GM12878 (cell line): ENCODE data around the gene STAG2. TPM values are rescaled to one million over a fixed set of nuclear protein-coding genes. Genes with fewer than 3 reads are reported as not detected.
A peak's percentile ranks its signal among the peaks of the same experiment; 100 is the strongest.
"Not testable (repeated sequence)": the region's sequence is repeated elsewhere in the genome, so short reads cannot be mapped to it uniquely, and the experiment has no call there.

Experiments used
- ATAC-seq: fragments of 200-7000 bp; cut with Tn5 transposase; 3 replicates; pipeline ENCODE4 v1.9.1; 2020; ENCODE audit warnings: mild to moderate bottlenecking, moderate library complexity
- BruUV-seq: library from RNA; stranded (reverse); fragments of 400-500 nt; replicated peaks from 2 replicates; lab custom pipeline; 2021; lab: Mats Ljungman, UMichigan
- CTCF ChIA-PET: fragments of 300-600 bp; sonication (Branson Sonifier 250); formaldehyde crosslinking; extraction: SDS; loops from one replicate; lab custom pipeline; 2021; ENCODE audit warnings: inconsistent platforms; lab: Yijun Ruan, JAX
- POLR2A ChIA-PET: fragments of 350-600 bp; formaldehyde crosslinking; extraction: SDS; loops from one replicate; lab custom pipeline; 2021; ENCODE audit warnings: inconsistent platforms; lab: Charles Lee
- RAD21 ChIA-PET: fragments of 300-600 bp; sonication (Branson Sonifier 250); formaldehyde crosslinking; loops from one replicate; lab custom pipeline; 2023; ENCODE audit warnings: antibody characterized with exemption; ENCODE audit not compliant: unreplicated experiment; lab: Charles Lee
- SMC1A ChIA-PET: fragments of 300-600 bp; sonication (Branson Sonifier 250); formaldehyde crosslinking; loops from one replicate; lab custom pipeline; 2023; ENCODE audit not compliant: unreplicated experiment, uncharacterized antibody; lab: Charles Lee
- DNase-seq: peaks from one replicate; pipeline ENCODE4 v3.0.0-alpha.2; 2011; ENCODE audit warnings: low read depth, low spot score
- FAIRE-seq: peaks from 3 replicates; lab custom pipeline; 2011; peaks lifted over from hg19 to GRCh38; lab: Jason Lieb, UNC
- H2AFZ ChIP-seq: 2 replicates; pipeline ENCODE4 v1.6.0; 2011; ENCODE audit warnings: low read depth, low read length, control low read depth; ENCODE audit not compliant: control insufficient read depth
- H3K27ac ChIP-seq: 2 replicates; pipeline ENCODE4 v1.5.1; 2011; ENCODE audit warnings: control low read depth; ENCODE audit not compliant: control insufficient read depth, insufficient read depth
- H3K27me3 ChIP-seq, 2 experiments: replicated peaks in 1 of 2; 2 replicates each; pipeline versions ENCODE4 v1.6.0 to v1.6.1; 2011; ENCODE audit warnings: low read length in 1 of 2; ENCODE audit not compliant: control insufficient read depth in 2 of 2, insufficient read depth in 2 of 2
- H3K36me3 ChIP-seq, 2 experiments: 2 replicates each; pipeline ENCODE4 v1.5.1; 2011; ENCODE audit warnings: low read length in 1 of 2; ENCODE audit not compliant: control insufficient read depth in 2 of 2, insufficient read depth in 2 of 2
- H3K4me1 ChIP-seq: 2 replicates; pipeline ENCODE4 v1.6.1; 2011; ENCODE audit warnings: mild to moderate bottlenecking, low read length, moderate library complexity, mixed read lengths; ENCODE audit not compliant: control insufficient read depth, insufficient read depth
- H3K4me2 ChIP-seq: 2 replicates; pipeline ENCODE4 v1.6.0; 2011; ENCODE audit warnings: control low read depth; ENCODE audit not compliant: control insufficient read depth, insufficient read depth
- H3K4me3 ChIP-seq: fragments of 200-600 bp; sonication (generic); 2 replicates; pipeline ENCODE4 v1.5.1; 2016
- H3K79me2 ChIP-seq: 2 replicates; pipeline ENCODE4 v1.6.0; 2011; ENCODE audit warnings: low read length; ENCODE audit not compliant: control insufficient read depth, insufficient read depth
- H3K9ac ChIP-seq: 2 replicates; pipeline ENCODE4 v1.8.0; 2011; ENCODE audit warnings: low read length, control low read depth, mixed read lengths; ENCODE audit not compliant: control insufficient read depth, insufficient read depth
- H3K9me3 ChIP-seq: replicated peaks from 3 replicates; pipeline ENCODE4 v1.5.1; 2011; ENCODE audit warnings: mild to moderate bottlenecking, low read length; ENCODE audit not compliant: control insufficient read depth, insufficient read depth
- H4K20me1 ChIP-seq: 2 replicates; pipeline ENCODE4 v1.6.0; 2011; ENCODE audit not compliant: control insufficient read depth, insufficient read depth
- EED ChIP-seq: sonication (generic); IDR thresholded peaks from 2 replicates; pipeline ENCODE4 v1.6.1; 2016; ENCODE audit warnings: antibody characterized with exemption, low read depth
- IRF3 ChIP-seq: fragments of 450-650 bp; IDR thresholded peaks from 2 replicates; pipeline ENCODE4 v1.6.1; 2014; ENCODE audit warnings: mild to moderate bottlenecking
- JUND ChIP-seq: IDR thresholded peaks from 2 replicates; pipeline ENCODE4 v1.6.1; 2012; ENCODE audit warnings: low read depth, mild to moderate bottlenecking, low read length, improper control_type of control experiment, moderate library complexity
- MYB ChIP-seq: fragments of 150-350 bp; IDR thresholded peaks from 2 replicates; pipeline ENCODE4 v1.6.1; 2014; ENCODE audit warnings: mild to moderate bottlenecking, low read depth, low read length, borderline replicate concordance
- NBN ChIP-seq: fragments of 450-650 bp; IDR thresholded peaks from 2 replicates; pipeline ENCODE4 v1.6.1; 2016
- NR2F1 ChIP-seq: fragments of 450-650 bp; conservative IDR thresholded peaks from 2 replicates; pipeline ENCODE4 v1.6.1; 2017; ENCODE audit warnings: mild to moderate bottlenecking
- RBBP5 ChIP-seq: fragments of 200-600 bp; sonication (generic); conservative IDR thresholded peaks from 2 replicates; pipeline ENCODE4 v1.6.1; 2016
- RCOR1 ChIP-seq: conservative IDR thresholded peaks from 2 replicates; pipeline ENCODE4 v1.6.1; 2012; ENCODE audit warnings: low read depth, low read length, improper control_type of control experiment
- WGBS: methylation state at CpG from one replicate; pipeline ENCODE4 v1.1.6; 2016; ENCODE audit warnings: low lambda C conversion rate; ENCODE audit not compliant: insufficient replicate concordance, insufficient coverage; ENCODE audit errors: missing lambda C conversion rate; 5-methylcytosine and 5-hydroxymethylcytosine counted together
- in situ Hi-C: fragments of 300-500 bp; cut with MboI; formaldehyde crosslinking; loops from 9 replicates; pipeline ENCODE4 v1.14.3; 2018; ENCODE audit warnings: mixed read lengths
- intact Hi-C: fragments of 100-400 bp; cut with micrococcal nuclease; formaldehyde crosslinking; loops from one replicate; pipeline ENCODE4 v1.14.2; 2022; ENCODE audit not compliant: unreplicated experiment
- polyA plus RNA-seq, 11 experiments: library from polyadenylated mRNA; depleted of rRNA in 4 of 11; unstranded in 6 of 11; stranded (reverse) in 5 of 11; fragments of >200 nt; fragmentation: Nextera tagmentation in 4 of 11; fragmentation: Illumina TruSeq in 1 of 11; extraction: Ambion mirVana in 4 of 11; extraction: Trizol in 1 of 11; gene quantifications; 1 replicate in 1 of 11; 2 replicates in 10 of 11; pipeline versions ENCODE4 v1.2.1 to v1.2.3, GENCODE V29; 2011 to 2016; ENCODE audit warnings: inconsistent platforms in 2 of 11, missing spikeins in 2 of 11, low read depth in 1 of 11
- total RNA-seq, 4 experiments: library from RNA; depleted of rRNA in 3 of 4; stranded (reverse); fragments of >200 nt in 3 of 4; fragmentation: Illumina TruSeq in 1 of 4; extraction: Trizol in 1 of 4; gene quantifications; 2 replicates each; pipeline versions ENCODE4 v1.2.1 to v1.2.3, GENCODE V29; 2013 to 2021
- TF ChIP-seq, protein P1 (sequence below): IDR thresholded peaks from 2 replicates; pipeline ENCODE4 v1.6.1; 2011; ENCODE audit warnings: borderline replicate concordance, low read depth, mild to moderate bottlenecking, moderate library complexity, mixed read lengths, low read length; ENCODE audit not compliant: insufficient read depth; ENCODE audit errors: extremely low read length
- TF ChIP-seq, protein P2 (sequence below), 3 experiments: IDR thresholded peaks in 2 of 3; conservative IDR thresholded peaks in 1 of 3; 2 replicates each; pipeline ENCODE4 v1.5.1; 2011; ENCODE audit warnings: low read depth in 3 of 3, low read length in 3 of 3, mild to moderate bottlenecking in 3 of 3, control low read depth in 2 of 3, moderate library complexity in 2 of 3, inconsistent platforms in 1 of 3, mixed read lengths in 1 of 3; ENCODE audit not compliant: control insufficient read depth in 2 of 3, insufficient read depth in 1 of 3; ENCODE audit errors: extremely low read depth in 1 of 3

The STAG2 gene
- total and polyA plus RNA-seq, 10 of the 15 experiments (the other 5 are each of a cell fraction or from before 2014, with no cell fraction given) = 26.9 to 84.2 (median 46.7) TPM

DNA sequence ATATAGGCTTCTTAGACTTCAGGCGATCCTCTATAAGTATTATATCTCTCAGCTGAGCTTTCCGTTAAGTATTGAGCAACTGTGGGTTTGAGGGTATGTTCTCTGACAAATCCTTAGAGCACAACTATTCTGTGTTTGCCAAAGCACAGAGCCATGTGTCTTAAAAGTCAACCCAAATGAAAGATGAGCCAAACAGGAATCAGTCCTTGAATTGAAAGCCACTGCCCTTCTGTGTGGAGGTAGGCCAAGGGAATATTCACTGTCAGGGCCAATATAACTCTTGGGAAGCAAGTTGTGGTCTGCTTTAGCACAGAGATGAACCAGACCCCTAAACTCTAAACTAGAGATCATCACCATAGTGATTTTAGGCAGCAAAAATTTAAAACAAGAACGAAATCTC lies 164.0 kb downstream of the STAG2 start (continued):
- TF ChIP-seq RBBP5 = no peak
- no peak for TF ChIP-seq RCOR1
- TF ChIP-seq MYB = no peak
- TF ChIP-seq, protein P1, sequence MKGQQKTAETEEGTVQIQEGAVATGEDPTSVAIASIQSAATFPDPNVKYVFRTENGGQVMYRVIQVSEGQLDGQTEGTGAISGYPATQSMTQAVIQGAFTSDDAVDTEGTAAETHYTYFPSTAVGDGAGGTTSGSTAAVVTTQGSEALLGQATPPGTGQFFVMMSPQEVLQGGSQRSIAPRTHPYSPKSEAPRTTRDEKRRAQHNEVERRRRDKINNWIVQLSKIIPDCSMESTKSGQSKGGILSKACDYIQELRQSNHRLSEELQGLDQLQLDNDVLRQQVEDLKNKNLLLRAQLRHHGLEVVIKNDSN = no peak
- no peak for TF ChIP-seq EED
- TF ChIP-seq NBN = no peak
- no peak for TF ChIP-seq NR2F1
- no peak for TF ChIP-seq IRF3

- FAIRE-seq (no peak), DNase-seq (no peak), ATAC-seq (peak; percentile 63)
- Histone ChIP-seq H3K36me3 (no peaks in the 10 kb centered on the region), H3K4me3 (no peak overlapping the region), H3K9ac (no peak overlapping the region), H3K9me3 (no peaks in the 10 kb centered on the region), H3K4me2 (no peak overlapping the region), H3K27ac (no peak overlapping the region), H3K4me1 (no peaks in the 10 kb centered on the region), H3K27me3 (no peaks in the 10 kb centered on the region), H4K20me1 (no peaks in the 10 kb centered on the region), H3K79me2 (no peaks in the 10 kb centered on the region), H2AFZ (no peak overlapping the region)
- BruUV-seq = no TSS peak
- ChIA-PET POLR2A (no interaction called here), CTCF (no interaction called here), SMC1A (no interaction called here), RAD21 (interaction anchor here (0.6 kb wide), 1 partner anchor 36 kb away, joined by 3 read pairs; no protein-coding TSS in a partner anchor)
- intact Hi-C loops = no loop called here
- 57% methylated on average over 7 of the region's 7 CpGs for WGBS
- in situ Hi-C loops = no loop called here
- TF ChIP-seq JUND = no peak
- TF ChIP-seq, protein P2, sequence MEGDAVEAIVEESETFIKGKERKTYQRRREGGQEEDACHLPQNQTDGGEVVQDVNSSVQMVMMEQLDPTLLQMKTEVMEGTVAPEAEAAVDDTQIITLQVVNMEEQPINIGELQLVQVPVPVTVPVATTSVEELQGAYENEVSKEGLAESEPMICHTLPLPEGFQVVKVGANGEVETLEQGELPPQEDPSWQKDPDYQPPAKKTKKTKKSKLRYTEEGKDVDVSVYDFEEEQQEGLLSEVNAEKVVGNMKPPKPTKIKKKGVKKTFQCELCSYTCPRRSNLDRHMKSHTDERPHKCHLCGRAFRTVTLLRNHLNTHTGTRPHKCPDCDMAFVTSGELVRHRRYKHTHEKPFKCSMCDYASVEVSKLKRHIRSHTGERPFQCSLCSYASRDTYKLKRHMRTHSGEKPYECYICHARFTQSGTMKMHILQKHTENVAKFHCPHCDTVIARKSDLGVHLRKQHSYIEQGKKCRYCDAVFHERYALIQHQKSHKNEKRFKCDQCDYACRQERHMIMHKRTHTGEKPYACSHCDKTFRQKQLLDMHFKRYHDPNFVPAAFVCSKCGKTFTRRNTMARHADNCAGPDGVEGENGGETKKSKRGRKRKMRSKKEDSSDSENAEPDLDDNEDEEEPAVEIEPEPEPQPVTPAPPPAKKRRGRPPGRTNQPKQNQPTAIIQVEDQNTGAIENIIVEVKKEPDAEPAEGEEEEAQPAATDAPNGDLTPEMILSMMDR (IDR thresholded peaks at IDR 0.05 in 2 of 3, conservative IDR thresholded peaks at IDR 0.05 in 1 of 3; ENCODE audit: control insufficient read depth in 2 of 3, extremely low read depth in 1 of 3, insufficient read depth in 1 of 3, low read depth in 3 of 3, low read length in 3 of 3) = 0 out of 6 replicates have a peak, but pooled peaks of 1 of the 3 experiments have one; percentile 3
Observed at GRCh38 chrX:124127496-124127895, 166.0 kb downstream of the STAG2 start.

DNA sequence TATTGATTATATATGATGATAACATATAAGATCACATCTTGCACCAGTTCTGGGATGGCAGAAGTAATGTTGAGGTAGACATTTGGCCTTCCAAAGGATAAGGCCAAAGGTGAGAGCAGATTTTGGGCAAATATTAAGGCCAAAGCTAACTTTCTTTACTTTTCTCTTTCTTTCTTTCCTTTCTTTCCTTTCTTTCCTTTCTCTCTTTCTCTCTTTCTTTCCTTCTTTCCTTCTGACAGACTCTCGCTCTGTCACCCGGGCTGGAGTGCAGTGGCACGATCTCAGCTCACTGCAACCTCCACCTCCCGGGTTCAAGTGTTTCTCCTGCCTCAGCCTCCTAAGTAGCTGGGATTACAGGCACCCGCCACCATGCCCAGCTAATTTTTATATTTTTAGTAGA lies 170.9 kb downstream of the STAG2 start:
- H3K9ac ChIP-seq, BruUV-seq, H2AFZ ChIP-seq, DNase-seq, H3K79me2 ChIP-seq, POLR2A ChIA-PET, ATAC-seq, FAIRE-seq, H3K4me1 ChIP-seq, H3K36me3 ChIP-seq, intact Hi-C loops, H3K4me3 ChIP-seq, CTCF ChIA-PET, H3K27ac ChIP-seq, in situ Hi-C loops, H4K20me1 ChIP-seq, H3K4me2 ChIP-seq, H3K27me3 ChIP-seq, H3K9me3 ChIP-seq, RAD21 ChIA-PET: not testable (repeated sequence)
- SMC1A ChIA-PET = interaction anchor here (0.6 kb wide), 1 partner anchor 262 kb away, joined by 3 read pairs; no protein-coding TSS in a partner anchor
- 30% methylated on average over 5 of the region's 5 CpGs for WGBS
